HepG2 (cell line): ENCODE measurements around the gene C2CD3. TPM values are rescaled to one million over a fixed set of nuclear protein-coding genes. Genes with fewer than 3 reads are reported as not detected.
A peak's percentile ranks its signal among the peaks of the same experiment; 100 is the strongest.

Experiments
- ADNP ChIP-seq: sonication (generic); formaldehyde crosslinking; IDR thresholded peaks from 2 replicates; pipeline ENCODE4 v1.4.0; 2020; ENCODE audit warnings: missing genetic modification reagents
- ARNT ChIP-seq: fragments of 450-650 bp; IDR thresholded peaks from 2 replicates; pipeline ENCODE4 v1.6.1; 2017
- CC2D1A ChIP-seq: sonication (generic); formaldehyde crosslinking; IDR thresholded peaks from 2 replicates; pipeline ENCODE4 v1.8.1; 2023; ENCODE audit warnings: mild to moderate bottlenecking, missing genetic modification reagents
- DBP ChIP-seq: sonication (generic); formaldehyde crosslinking; IDR thresholded peaks from 2 replicates; pipeline ENCODE4 v1.4.0; 2020; ENCODE audit warnings: missing genetic modification reagents; ENCODE audit errors: not compliant biosample characterization
- GTF3A ChIP-seq: sonication (generic); formaldehyde crosslinking; conservative IDR thresholded peaks from 2 replicates; pipeline ENCODE4 v1.4.0; 2020; ENCODE audit warnings: mild to moderate bottlenecking, missing genetic modification reagents
- HDAC1 ChIP-seq: sonication (generic); formaldehyde crosslinking; IDR thresholded peaks from 2 replicates; pipeline ENCODE4 v1.5.1; 2020; ENCODE audit warnings: mild to moderate bottlenecking, missing genetic modification reagents
- HOMEZ ChIP-seq: IDR thresholded peaks from 2 replicates; pipeline ENCODE4 v1.6.1; 2016; ENCODE audit warnings: low read depth
- KAT2B ChIP-seq: fragments of 150-350 bp; IDR thresholded peaks from 2 replicates; pipeline ENCODE4 v1.6.1; 2014; ENCODE audit warnings: low read depth, low read length, borderline replicate concordance
- KDM5B ChIP-seq: sonication (generic); formaldehyde crosslinking; IDR thresholded peaks from 2 replicates; pipeline ENCODE4 v1.4.0; 2020; ENCODE audit warnings: missing genetic modification reagents, mild to moderate bottlenecking, borderline replicate concordance
- MNT ChIP-seq: fragments of 450-650 bp; IDR thresholded peaks from 2 replicates; pipeline ENCODE4 v1.6.1; 2016
- NFE2L2 ChIP-seq: fragments of 150-350 bp; IDR thresholded peaks from 2 replicates; pipeline ENCODE4 v1.6.1; 2014; ENCODE audit warnings: low read length
- PLRG1 ChIP-seq: fragments of 450-650 bp; conservative IDR thresholded peaks from 2 replicates; pipeline ENCODE4 v1.6.1; 2016
- POLR2A ChIP-seq, 2 experiments: IDR thresholded peaks; 2 replicates each; pipeline ENCODE4 v1.6.1; 2011; ENCODE audit warnings: low read depth in 2 of 2, low read length in 2 of 2, mild to moderate bottlenecking in 1 of 2, moderate library complexity in 1 of 2; ENCODE audit not compliant: insufficient read depth in 1 of 2
- SMAD3 ChIP-seq: sonication (generic); formaldehyde crosslinking; IDR thresholded peaks from 2 replicates; pipeline ENCODE4 v1.4.0; 2020; ENCODE audit warnings: missing genetic modification reagents
- SMARCC2 ChIP-seq: fragments of 450-650 bp; IDR thresholded peaks from 2 replicates; pipeline ENCODE4 v1.6.1; 2017; ENCODE audit warnings: antibody characterized with exemption, mild to moderate bottlenecking
- SOX13 ChIP-seq, 3 experiments: fragments of 450-650 bp in 1 of 3; sonication (generic) in 1 of 3; formaldehyde crosslinking in 1 of 3; IDR thresholded peaks in 2 of 3; conservative IDR thresholded peaks in 1 of 3; 2 replicates each; pipeline versions ENCODE4 v1.5.0 to v1.6.1; 2016 to 2020; ENCODE audit warnings: antibody characterized with exemption in 1 of 3, mild to moderate bottlenecking in 1 of 3, missing compliant biosample characterization in 1 of 3, missing genetic modification reagents in 1 of 3, moderate library complexity in 1 of 3
- ZBTB20 ChIP-seq: sonication (generic); formaldehyde crosslinking; IDR thresholded peaks from 2 replicates; pipeline ENCODE4 v1.8.1; 2023; ENCODE audit warnings: missing genetic modification reagents, low read depth, mild to moderate bottlenecking, borderline replicate concordance
- ZBTB8A ChIP-seq: sonication (generic); formaldehyde crosslinking; IDR thresholded peaks from 2 replicates; pipeline ENCODE4 v1.4.0; 2020; ENCODE audit warnings: mild to moderate bottlenecking, low read depth, missing genetic modification reagents, borderline replicate concordance
- ZC3H13 ChIP-seq: sonication (generic); formaldehyde crosslinking; IDR thresholded peaks from 2 replicates; pipeline ENCODE4 v1.8.1; 2023; ENCODE audit warnings: mild to moderate bottlenecking, missing genetic modification reagents, moderate library complexity
- ZNF33A ChIP-seq: sonication (generic); formaldehyde crosslinking; IDR thresholded peaks from 2 replicates; pipeline ENCODE4 v1.5.1; 2020; ENCODE audit warnings: missing genetic modification reagents, mild to moderate bottlenecking, moderate library complexity, borderline replicate concordance
- ZNF513 ChIP-seq: sonication (generic); formaldehyde crosslinking; conservative IDR thresholded peaks from 2 replicates; pipeline ENCODE4 v1.5.0; 2020; ENCODE audit warnings: missing genetic modification reagents
- ZNF614 ChIP-seq: IDR thresholded peaks from 2 replicates; pipeline ENCODE4 v1.6.1; 2018; ENCODE audit warnings: missing biosample characterization, missing genetic modification reagents, inconsistent platforms, borderline replicate concordance
- ZNF619 ChIP-seq: sonication (generic); formaldehyde crosslinking; IDR thresholded peaks from 2 replicates; pipeline ENCODE4 v1.4.0; 2020; ENCODE audit warnings: mild to moderate bottlenecking, missing genetic modification reagents
- ZNF782 ChIP-seq: sonication (generic); formaldehyde crosslinking; IDR thresholded peaks from 2 replicates; pipeline ENCODE4 v1.4.0; 2020; ENCODE audit warnings: missing genetic modification reagents, mild to moderate bottlenecking, borderline replicate concordance
- ZSCAN25 ChIP-seq: sonication (generic); formaldehyde crosslinking; IDR thresholded peaks from 2 replicates; pipeline ENCODE4 v1.8.0; 2022; ENCODE audit warnings: mild to moderate bottlenecking, missing genetic modification reagents
- ZSCAN30 ChIP-seq: sonication (generic); formaldehyde crosslinking; IDR thresholded peaks from 2 replicates; pipeline ENCODE4 v1.5.0; 2020; ENCODE audit warnings: mild to moderate bottlenecking, missing genetic modification reagents
- polyA plus RNA-seq, 8 experiments: library from polyadenylated mRNA; depleted of rRNA in 3 of 8; stranded (reverse) in 7 of 8; unstranded in 1 of 8; fragments of >200 nt; fragmentation: Illumina TruSeq in 4 of 8; extraction: Trizol in 4 of 8; gene quantifications; 2 replicates each; pipeline versions ENCODE4 v1.2.1 to v1.2.3, GENCODE V29; 2011 to 2016; ENCODE audit warnings: low read depth in 4 of 8, missing spikeins in 1 of 8, mixed read lengths in 1 of 8; ENCODE audit not compliant: insufficient read depth in 1 of 8
- total RNA-seq, 5 experiments: library from RNA; depleted of rRNA; stranded (reverse); fragments of >200 nt; fragmentation: Illumina TruSeq; extraction: Trizol; gene quantifications; 2 replicates each; pipeline ENCODE4 v1.2.3, GENCODE V29; 2016; ENCODE audit warnings: low read depth in 1 of 5

Gene C2CD3
- total and polyA plus RNA-seq, 2 of the 13 experiments (the other 11 are each of a cell fraction or from before 2014, with no cell fraction given): 5.5 to 6.4 TPM

GRCh38 chr11:74138572-74138971, 32.2 kb downstream of the C2CD3 start (continued):
- TF ChIP-seq ZBTB20 (CRISPR knock-in tag) (peak; percentile 38; the same call in 1 of the 2 replicates), KDM5B (CRISPR knock-in tag) (no peak), DBP (CRISPR knock-in tag) (no peak), ZNF33A (no peak), SMAD3 (CRISPR knock-in tag) (0 out of 2 replicates have a peak, but pooled peaks have one; percentile 40), ZSCAN25 (no peak), KAT2B (no peak), ZBTB8A (CRISPR knock-in tag) (no peak), ADNP (no peak), ZNF513 (CRISPR knock-in tag) (no peak), ZC3H13 (no peak), ZNF619 (CRISPR knock-in tag) (no peak), SOX13 (IDR thresholded peaks at IDR 0.05) (no peak), SOX13 (CRISPR knock-in tag; conservative IDR thresholded peaks at IDR 0.05 in 1 of 2, IDR thresholded peaks at IDR 0.05 in 1 of 2) (peak in 1 of 2 experiments; percentile 35; a peak in 1 of 4 replicates), POLR2A (IDR thresholded peaks at IDR 0.05; ENCODE audit: insufficient read depth in 1 of 2, low read depth in 2 of 2, low read length in 2 of 2) (0 out of 4 replicates have a peak, but pooled peaks of 1 of the 2 experiments have one; percentile 31), GTF3A (CRISPR knock-in tag) (no peak), HDAC1 (CRISPR knock-in tag) (no peak), HOMEZ (CRISPR knock-in tag) (peak; percentile 54; the same call in 1 of the 2 replicates), CC2D1A (CRISPR knock-in tag) (no peak), ZNF614 (CRISPR knock-in tag) (0 out of 2 replicates have a peak, but pooled peaks have one; percentile 33), ZSCAN30 (CRISPR knock-in tag) (no peak), ARNT (no peak), NFE2L2 (peak; percentile 83), SMARCC2 (no peak), MNT (no peak), ZNF782 (no peak), PLRG1 (no peak)
